Measurements from ENCODE around the gene MVB12A.

Gene MVB12A

DNA sequence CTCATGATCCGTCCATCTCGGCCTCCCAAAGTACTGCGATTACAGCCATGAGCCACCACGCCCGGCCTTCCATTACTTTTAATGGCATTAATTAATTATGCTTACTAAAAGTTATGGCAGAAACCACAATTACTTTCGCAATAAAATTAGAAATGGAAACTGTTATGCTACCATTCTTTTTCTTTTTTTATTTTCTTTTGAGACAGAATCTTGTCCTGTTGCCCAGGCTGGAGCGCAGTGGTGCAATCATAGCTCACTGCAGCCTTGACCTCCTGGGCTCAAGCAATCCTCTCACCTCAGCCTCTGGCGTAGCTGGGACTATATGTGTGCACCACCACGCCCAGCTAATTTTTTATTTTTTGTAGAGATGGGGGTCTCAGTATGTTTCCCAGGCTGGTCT lies 9.9 kb upstream of the MVB12A start:
- TF ChIP-seq, protein P1, sequence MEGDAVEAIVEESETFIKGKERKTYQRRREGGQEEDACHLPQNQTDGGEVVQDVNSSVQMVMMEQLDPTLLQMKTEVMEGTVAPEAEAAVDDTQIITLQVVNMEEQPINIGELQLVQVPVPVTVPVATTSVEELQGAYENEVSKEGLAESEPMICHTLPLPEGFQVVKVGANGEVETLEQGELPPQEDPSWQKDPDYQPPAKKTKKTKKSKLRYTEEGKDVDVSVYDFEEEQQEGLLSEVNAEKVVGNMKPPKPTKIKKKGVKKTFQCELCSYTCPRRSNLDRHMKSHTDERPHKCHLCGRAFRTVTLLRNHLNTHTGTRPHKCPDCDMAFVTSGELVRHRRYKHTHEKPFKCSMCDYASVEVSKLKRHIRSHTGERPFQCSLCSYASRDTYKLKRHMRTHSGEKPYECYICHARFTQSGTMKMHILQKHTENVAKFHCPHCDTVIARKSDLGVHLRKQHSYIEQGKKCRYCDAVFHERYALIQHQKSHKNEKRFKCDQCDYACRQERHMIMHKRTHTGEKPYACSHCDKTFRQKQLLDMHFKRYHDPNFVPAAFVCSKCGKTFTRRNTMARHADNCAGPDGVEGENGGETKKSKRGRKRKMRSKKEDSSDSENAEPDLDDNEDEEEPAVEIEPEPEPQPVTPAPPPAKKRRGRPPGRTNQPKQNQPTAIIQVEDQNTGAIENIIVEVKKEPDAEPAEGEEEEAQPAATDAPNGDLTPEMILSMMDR (IDR thresholded peaks at IDR 0.05): no peak

DNA sequence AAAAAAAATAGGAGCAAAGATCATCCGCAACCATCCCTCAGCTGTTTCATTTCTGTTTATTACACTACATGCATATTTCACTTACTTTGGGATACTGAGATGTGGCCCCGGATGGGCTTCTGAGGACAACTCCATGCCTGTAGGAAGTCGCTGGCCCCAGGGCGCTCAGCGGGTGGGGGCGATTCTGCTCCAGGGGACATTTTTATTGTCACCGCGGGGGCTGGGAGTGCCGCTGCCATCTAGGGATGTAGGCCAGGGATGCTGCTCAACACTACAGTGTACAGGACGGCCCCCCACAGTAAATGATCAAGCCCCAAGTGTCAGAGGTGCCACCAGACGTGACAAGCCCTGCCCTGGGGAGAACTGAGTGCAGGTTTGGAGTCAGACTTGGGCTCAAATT lies 8.0 kb upstream of the MVB12A start:
- TF ChIP-seq, protein P1 (IDR thresholded peaks at IDR 0.05): no peak

DNA sequence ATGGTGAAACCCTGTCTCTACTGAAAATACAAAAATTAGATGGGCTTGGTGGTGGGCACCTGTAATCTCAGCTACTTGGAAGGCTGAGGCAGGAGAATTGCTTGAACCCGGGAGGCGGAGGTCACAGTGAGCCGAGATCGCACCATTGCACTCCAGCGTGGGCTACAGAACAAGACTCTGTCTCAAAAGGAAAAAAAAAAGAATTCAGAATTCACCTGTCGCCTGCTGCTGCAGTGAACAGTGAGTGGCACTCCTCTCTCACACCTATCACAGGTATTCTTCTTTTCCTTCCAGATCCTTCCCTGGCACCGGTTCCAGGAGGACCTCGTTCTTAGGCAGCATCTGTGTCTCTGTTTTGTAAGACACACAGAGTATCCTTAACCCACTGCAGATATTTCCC lies 5.8 kb upstream of the MVB12A start:
- TF ChIP-seq, protein P1 (IDR thresholded peaks at IDR 0.05): no peak

DNA sequence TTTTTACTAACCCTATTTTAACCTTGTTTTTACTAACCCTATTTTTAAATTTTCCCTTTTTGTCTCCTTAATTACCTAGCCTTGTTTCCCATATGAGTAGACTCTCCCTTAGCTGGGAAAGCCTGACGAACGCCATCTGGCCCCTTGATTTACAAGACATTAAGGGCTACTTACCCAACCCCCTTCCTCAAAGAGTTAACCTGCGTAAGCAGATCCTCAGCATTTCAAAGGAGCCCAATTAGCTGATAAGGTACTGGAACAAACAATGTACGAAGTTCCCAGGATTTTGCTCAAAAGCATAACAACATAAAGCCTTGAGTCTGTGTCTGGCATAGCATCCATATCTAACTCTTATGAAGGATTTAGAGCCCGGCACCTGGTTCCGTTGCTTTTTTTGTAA lies 4.7 kb upstream of the MVB12A start:
- TF ChIP-seq, protein P1 (IDR thresholded peaks at IDR 0.05): no peak

DNA sequence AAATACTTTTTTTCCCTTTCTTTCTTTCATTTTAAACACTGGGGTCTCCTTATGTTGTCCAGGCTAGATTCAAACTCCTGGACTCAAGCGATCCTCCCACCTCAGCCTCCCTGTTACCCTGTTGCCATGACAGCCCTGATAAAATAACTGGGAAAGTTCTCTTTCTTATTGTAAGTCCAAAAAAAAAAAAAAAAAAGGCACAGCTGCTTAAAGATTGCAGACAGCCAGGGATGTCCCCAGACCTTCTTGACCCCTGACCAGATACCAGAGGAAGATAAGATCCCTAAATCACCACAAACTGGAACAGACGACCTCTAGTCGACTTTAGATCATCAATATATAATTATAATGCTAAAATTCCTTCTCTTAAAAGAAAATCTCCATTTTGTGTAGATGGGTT lies 1.1 kb upstream of the MVB12A start:
- TF ChIP-seq, protein P1 (IDR thresholded peaks at IDR 0.05): no peak

DNA sequence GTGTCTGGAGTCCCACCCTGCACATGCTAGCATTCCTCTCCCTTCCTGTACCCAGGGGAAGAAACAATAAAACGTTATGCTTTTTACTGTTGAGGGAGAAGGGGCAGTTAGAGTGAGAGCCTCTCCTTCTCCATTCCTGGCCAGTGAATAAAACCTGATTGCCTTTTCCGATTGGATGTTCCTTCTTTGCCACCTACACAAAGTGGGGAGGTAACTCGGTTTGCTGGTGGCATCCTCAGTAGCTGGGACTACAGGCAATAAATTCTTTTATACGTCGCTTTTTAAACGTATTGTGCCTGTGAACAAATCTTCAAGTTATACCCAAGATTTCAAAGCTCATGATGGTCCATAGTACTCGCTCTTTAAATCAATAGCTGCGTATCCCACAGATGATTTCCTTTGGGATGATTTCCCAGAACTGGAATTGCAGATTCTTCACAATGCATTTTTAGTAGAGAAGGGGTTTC lies 660 bp upstream of the MVB12A start:
- TF ChIP-seq, protein P1 (IDR thresholded peaks at IDR 0.05): no peak

DNA sequence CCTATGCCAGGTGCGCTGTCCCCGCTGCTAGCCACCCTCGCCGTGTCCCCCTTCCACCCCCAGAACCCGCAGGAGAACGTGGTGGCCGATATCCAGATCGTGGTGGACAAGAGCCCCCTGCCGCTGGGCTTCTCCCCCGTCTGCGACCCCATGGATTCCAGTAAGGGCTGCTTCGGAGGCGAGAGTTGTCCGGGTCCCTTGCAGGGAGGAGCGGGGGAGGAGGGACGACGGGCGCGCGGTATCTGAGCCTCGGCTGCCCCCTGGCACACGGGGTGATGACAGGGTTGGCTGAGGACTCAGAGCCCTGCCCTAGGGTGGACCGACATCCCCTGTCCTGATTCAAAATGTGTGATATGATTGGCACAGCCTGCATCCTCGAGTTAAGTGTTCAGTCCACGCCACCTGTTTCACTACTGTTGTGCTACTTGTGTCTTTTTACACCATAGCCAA lies 653 bp downstream of the MVB12A start:
- TF ChIP-seq, protein P1 (IDR thresholded peaks at IDR 0.05): no peak

DNA sequence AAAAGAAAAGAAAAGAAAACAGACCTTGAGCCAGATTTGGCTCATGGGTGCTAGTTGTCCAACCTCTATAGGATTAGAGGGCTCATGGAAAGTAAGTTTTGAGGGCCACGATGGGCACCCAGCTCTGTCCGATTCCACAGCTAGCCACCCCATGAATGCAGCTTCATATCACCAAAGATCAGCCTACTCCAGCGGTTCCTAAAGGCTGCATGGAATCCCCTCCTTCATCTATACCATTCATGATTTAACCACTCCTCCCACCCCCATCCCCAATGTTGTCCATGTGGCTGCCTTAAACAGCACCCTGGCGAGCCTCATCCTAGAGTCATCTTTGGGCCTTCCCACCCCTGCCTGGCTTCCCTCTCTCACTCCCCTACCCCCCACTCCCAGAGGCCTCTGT lies 2.1 kb downstream of the MVB12A start:
- TF ChIP-seq, protein P1 (IDR thresholded peaks at IDR 0.05): no peak

Data from LNCAP (cell line).